HepG2 (cell line): ENCODE data around the gene PPM1F. TPM values are rescaled to one million over a fixed set of nuclear protein-coding genes. Genes with fewer than 3 reads are reported as not detected.

Experiments used
- CBFB ChIP-seq: sonication (generic); formaldehyde crosslinking; IDR thresholded peaks from 2 replicates; pipeline ENCODE4 v1.4.0; 2020; ENCODE audit warnings: missing genetic modification reagents
- KDM1A ChIP-seq: IDR thresholded peaks from 2 replicates; pipeline ENCODE4 v1.6.1; 2016; ENCODE audit warnings: missing compliant biosample characterization
- MIXL1 ChIP-seq: IDR thresholded peaks from 2 replicates; pipeline ENCODE4 v1.6.1; 2016
- NCOA2 ChIP-seq: sonication (generic); formaldehyde crosslinking; IDR thresholded peaks from 2 replicates; pipeline ENCODE4 v1.8.0; 2022; ENCODE audit warnings: inconsistent platforms
- NR2F6 ChIP-seq, 2 experiments: IDR thresholded peaks; 2 replicates each; pipeline ENCODE4 v1.6.1; 2016; ENCODE audit warnings: antibody characterized with exemption in 1 of 2, mild to moderate bottlenecking in 1 of 2
- RBM22 ChIP-seq: fragments of 200-400 bp; formaldehyde crosslinking; optimal IDR thresholded peaks from 2 replicates; pipeline ENCODE3; 2017; ENCODE audit warnings: mild to moderate bottlenecking, low read length, moderate library complexity
- RFX1 ChIP-seq: fragments of 450-650 bp; IDR thresholded peaks from 2 replicates; pipeline ENCODE4 v1.6.1; 2017
- RNF219 ChIP-seq: sonication (generic); formaldehyde crosslinking; IDR thresholded peaks from 2 replicates; pipeline ENCODE4 v1.5.0; 2020; ENCODE audit warnings: mild to moderate bottlenecking, missing genetic modification reagents
- ZFP36 ChIP-seq: fragments of 150-350 bp; IDR thresholded peaks from 2 replicates; pipeline ENCODE4 v1.6.1; 2018; ENCODE audit warnings: borderline replicate concordance, low read length, low read depth; ENCODE audit not compliant: partially characterized antibody
- ZNF510 ChIP-seq: sonication (generic); formaldehyde crosslinking; IDR thresholded peaks from 2 replicates; pipeline ENCODE4 v1.4.0; 2020; ENCODE audit warnings: low read depth, mild to moderate bottlenecking, missing genetic modification reagents
- ZNF562 ChIP-seq: sonication (generic); formaldehyde crosslinking; IDR thresholded peaks from 2 replicates; pipeline ENCODE4 v1.8.0; 2022; ENCODE audit warnings: missing genetic modification reagents, borderline replicate concordance
- ZNF768 ChIP-seq: sonication (generic); formaldehyde crosslinking; IDR thresholded peaks from 2 replicates; pipeline ENCODE4 v1.4.0; 2020; ENCODE audit warnings: missing genetic modification reagents
- polyA plus RNA-seq, 8 experiments: library from polyadenylated mRNA; depleted of rRNA in 3 of 8; stranded (reverse) in 7 of 8; unstranded in 1 of 8; fragments of >200 nt; fragmentation: Illumina TruSeq in 4 of 8; extraction: Trizol in 4 of 8; gene quantifications; 2 replicates each; pipeline versions ENCODE4 v1.2.1 to v1.2.3, GENCODE V29; 2011 to 2016; ENCODE audit warnings: low read depth in 4 of 8, missing spikeins in 1 of 8, mixed read lengths in 1 of 8; ENCODE audit not compliant: insufficient read depth in 1 of 8
- total RNA-seq, 5 experiments: library from RNA; depleted of rRNA; stranded (reverse); fragments of >200 nt; fragmentation: Illumina TruSeq; extraction: Trizol; gene quantifications; 2 replicates each; pipeline ENCODE4 v1.2.3, GENCODE V29; 2016; ENCODE audit warnings: low read depth in 1 of 5
- TF ChIP-seq, protein P1 (sequence below): IDR thresholded peaks from 2 replicates; pipeline ENCODE4 v1.6.1; 2016; ENCODE audit warnings: low read depth, control low read depth
- TF ChIP-seq, protein P2 (sequence below): sonication (generic); formaldehyde crosslinking; IDR thresholded peaks from 2 replicates; pipeline ENCODE4 v1.9.0; 2021; ENCODE audit warnings: missing genetic modification reagents, borderline replicate concordance
- TF ChIP-seq, protein P3 (sequence below): sonication (generic); formaldehyde crosslinking; IDR thresholded peaks from 2 replicates; pipeline ENCODE4 v1.4.0; 2020; ENCODE audit warnings: missing genetic modification reagents
- TF ChIP-seq, protein P4 (sequence below): sonication (generic); formaldehyde crosslinking; IDR thresholded peaks from 2 replicates; pipeline ENCODE4 v1.5.0; 2020; ENCODE audit warnings: mild to moderate bottlenecking, missing genetic modification reagents

PPM1F gene
- total and polyA plus RNA-seq, 2 of the 13 experiments (the other 11 are each of a cell fraction or from before 2014, with no cell fraction given), result 11.0 to 19.6 TPM

- TF ChIP-seq, protein P1, sequence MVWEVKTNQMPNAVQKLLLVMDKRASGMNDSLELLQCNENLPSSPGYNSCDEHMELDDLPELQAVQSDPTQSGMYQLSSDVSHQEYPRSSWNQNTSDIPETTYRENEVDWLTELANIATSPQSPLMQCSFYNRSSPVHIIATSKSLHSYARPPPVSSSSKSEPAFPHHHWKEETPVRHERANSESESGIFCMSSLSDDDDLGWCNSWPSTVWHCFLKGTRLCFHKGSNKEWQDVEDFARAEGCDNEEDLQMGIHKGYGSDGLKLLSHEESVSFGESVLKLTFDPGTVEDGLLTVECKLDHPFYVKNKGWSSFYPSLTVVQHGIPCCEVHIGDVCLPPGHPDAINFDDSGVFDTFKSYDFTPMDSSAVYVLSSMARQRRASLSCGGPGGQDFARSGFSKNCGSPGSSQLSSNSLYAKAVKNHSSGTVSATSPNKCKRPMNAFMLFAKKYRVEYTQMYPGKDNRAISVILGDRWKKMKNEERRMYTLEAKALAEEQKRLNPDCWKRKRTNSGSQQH (CRISPR knock-in tag), result no peak
- TF ChIP-seq NCOA2 (CRISPR knock-in tag), result peak; percentile 64; the same call in 1 of the 2 replicates
- no peak for TF ChIP-seq KDM1A (CRISPR knock-in tag)
- TF ChIP-seq ZNF562 (CRISPR knock-in tag), result no peak
- no peak for TF ChIP-seq NR2F6 (IDR thresholded peaks at IDR 0.05)
- TF ChIP-seq NR2F6 (CRISPR knock-in tag; IDR thresholded peaks at IDR 0.05), result peak; percentile 10; the same call in 1 of the 2 replicates
- no peak for TF ChIP-seq ZNF510 (CRISPR knock-in tag)
- TF ChIP-seq, protein P2, sequence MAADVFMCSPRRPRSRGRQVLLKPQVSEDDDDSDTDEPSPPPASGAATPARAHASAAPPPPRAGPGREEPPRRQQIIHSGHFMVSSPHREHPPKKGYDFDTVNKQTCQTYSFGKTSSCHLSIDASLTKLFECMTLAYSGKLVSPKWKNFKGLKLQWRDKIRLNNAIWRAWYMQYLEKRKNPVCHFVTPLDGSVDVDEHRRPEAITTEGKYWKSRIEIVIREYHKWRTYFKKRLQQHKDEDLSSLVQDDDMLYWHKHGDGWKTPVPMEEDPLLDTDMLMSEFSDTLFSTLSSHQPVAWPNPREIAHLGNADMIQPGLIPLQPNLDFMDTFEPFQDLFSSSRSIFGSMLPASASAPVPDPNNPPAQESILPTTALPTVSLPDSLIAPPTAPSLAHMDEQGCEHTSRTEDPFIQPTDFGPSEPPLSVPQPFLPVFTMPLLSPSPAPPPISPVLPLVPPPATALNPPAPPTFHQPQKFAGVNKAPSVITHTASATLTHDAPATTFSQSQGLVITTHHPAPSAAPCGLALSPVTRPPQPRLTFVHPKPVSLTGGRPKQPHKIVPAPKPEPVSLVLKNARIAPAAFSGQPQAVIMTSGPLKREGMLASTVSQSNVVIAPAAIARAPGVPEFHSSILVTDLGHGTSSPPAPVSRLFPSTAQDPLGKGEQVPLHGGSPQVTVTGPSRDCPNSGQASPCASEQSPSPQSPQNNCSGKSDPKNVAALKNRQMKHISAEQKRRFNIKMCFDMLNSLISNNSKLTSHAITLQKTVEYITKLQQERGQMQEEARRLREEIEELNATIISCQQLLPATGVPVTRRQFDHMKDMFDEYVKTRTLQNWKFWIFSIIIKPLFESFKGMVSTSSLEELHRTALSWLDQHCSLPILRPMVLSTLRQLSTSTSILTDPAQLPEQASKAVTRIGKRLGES (CRISPR knock-in tag), result no peak
- TF ChIP-seq, protein P3, sequence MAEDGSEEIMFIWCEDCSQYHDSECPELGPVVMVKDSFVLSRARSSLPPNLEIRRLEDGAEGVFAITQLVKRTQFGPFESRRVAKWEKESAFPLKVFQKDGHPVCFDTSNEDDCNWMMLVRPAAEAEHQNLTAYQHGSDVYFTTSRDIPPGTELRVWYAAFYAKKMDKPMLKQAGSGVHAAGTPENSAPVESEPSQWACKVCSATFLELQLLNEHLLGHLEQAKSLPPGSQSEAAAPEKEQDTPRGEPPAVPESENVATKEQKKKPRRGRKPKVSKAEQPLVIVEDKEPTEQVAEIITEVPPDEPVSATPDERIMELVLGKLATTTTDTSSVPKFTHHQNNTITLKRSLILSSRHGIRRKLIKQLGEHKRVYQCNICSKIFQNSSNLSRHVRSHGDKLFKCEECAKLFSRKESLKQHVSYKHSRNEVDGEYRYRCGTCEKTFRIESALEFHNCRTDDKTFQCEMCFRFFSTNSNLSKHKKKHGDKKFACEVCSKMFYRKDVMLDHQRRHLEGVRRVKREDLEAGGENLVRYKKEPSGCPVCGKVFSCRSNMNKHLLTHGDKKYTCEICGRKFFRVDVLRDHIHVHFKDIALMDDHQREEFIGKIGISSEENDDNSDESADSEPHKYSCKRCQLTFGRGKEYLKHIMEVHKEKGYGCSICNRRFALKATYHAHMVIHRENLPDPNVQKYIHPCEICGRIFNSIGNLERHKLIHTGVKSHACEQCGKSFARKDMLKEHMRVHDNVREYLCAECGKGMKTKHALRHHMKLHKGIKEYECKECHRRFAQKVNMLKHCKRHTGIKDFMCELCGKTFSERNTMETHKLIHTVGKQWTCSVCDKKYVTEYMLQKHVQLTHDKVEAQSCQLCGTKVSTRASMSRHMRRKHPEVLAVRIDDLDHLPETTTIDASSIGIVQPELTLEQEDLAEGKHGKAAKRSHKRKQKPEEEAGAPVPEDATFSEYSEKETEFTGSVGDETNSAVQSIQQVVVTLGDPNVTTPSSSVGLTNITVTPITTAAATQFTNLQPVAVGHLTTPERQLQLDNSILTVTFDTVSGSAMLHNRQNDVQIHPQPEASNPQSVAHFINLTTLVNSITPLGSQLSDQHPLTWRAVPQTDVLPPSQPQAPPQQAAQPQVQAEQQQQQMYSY (CRISPR knock-in tag), result no peak
- TF ChIP-seq, protein P4, sequence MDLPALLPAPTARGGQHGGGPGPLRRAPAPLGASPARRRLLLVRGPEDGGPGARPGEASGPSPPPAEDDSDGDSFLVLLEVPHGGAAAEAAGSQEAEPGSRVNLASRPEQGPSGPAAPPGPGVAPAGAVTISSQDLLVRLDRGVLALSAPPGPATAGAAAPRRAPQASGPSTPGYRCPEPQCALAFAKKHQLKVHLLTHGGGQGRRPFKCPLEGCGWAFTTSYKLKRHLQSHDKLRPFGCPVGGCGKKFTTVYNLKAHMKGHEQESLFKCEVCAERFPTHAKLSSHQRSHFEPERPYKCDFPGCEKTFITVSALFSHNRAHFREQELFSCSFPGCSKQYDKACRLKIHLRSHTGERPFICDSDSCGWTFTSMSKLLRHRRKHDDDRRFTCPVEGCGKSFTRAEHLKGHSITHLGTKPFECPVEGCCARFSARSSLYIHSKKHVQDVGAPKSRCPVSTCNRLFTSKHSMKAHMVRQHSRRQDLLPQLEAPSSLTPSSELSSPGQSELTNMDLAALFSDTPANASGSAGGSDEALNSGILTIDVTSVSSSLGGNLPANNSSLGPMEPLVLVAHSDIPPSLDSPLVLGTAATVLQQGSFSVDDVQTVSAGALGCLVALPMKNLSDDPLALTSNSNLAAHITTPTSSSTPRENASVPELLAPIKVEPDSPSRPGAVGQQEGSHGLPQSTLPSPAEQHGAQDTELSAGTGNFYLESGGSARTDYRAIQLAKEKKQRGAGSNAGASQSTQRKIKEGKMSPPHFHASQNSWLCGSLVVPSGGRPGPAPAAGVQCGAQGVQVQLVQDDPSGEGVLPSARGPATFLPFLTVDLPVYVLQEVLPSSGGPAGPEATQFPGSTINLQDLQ (CRISPR knock-in tag), result no peak
- TF ChIP-seq MIXL1 (CRISPR knock-in tag), result peak; percentile 40; the same call in 1 of the 2 replicates
- TF ChIP-seq RFX1, result no peak
- TF ChIP-seq ZFP36, result no peak
- no peak; the same call in none of the 2 replicates for TF ChIP-seq CBFB (CRISPR knock-in tag)
- TF ChIP-seq ZNF768 (CRISPR knock-in tag), result peak; percentile 45; the same call in 1 of the 2 replicates
- no peak for TF ChIP-seq RNF219 (CRISPR knock-in tag)
- no peak for TF ChIP-seq RBM22
These were observed 14.4 kb downstream of the PPM1F start (continued) for GRCh38 chr22:21938071-21938822.
